Kasumi-1 (cell line): Measurements from ENCODE around the gene CEP44.
"Not testable (repeated sequence)": the region's sequence is repeated elsewhere in the genome, so short reads cannot be mapped to it uniquely, and the experiment has no call there.

Experiments
- DNase-seq, 2 experiments: peaks; one replicate each; lab custom pipeline; 2025; lab: John Stamatoyannopoulos, UW

The CEP44 gene

GRCh38 chr4:174279433-174280155 lies 4.1 kb upstream of the CEP44 start:
- DNase-seq, result no peak

GRCh38 chr4:174281182-174281737 lies 2.5 kb upstream of the CEP44 start:
- DNase-seq, result no peak

- DNase-seq, result no peak
These were observed 1.8 kb upstream of the CEP44 start for GRCh38 chr4:174281901-174282300.

- peak; percentile 97 to 98 for DNase-seq
These were observed 740 bp upstream of the CEP44 start for GRCh38 chr4:174282836-174283506.

GRCh38 chr4:174284487-174284886 lies 776 bp downstream of the CEP44 start:
- peak in 1 of 2 experiments; percentile 30 for DNase-seq

GRCh38 chr4:174286870-174287269 lies 3.2 kb downstream of the CEP44 start:
- no peak for DNase-seq

GRCh38 chr4:174292473-174292872 lies 8.8 kb downstream of the CEP44 start:
- no peak for DNase-seq

GRCh38 chr4:174294641-174295040 lies 10.9 kb downstream of the CEP44 start:
- not testable (repeated sequence) for DNase-seq

- DNase-seq, result not testable (repeated sequence)
These were observed 11.4 kb downstream of the CEP44 start for GRCh38 chr4:174295142-174295541.

- no peak for DNase-seq
These were observed 20.0 kb downstream of the CEP44 start for GRCh38 chr4:174303687-174304086.

GRCh38 chr4:174304664-174305063 lies 21.0 kb downstream of the CEP44 start:
- no peak for DNase-seq

- no peak for DNase-seq
These were observed 22.2 kb downstream of the CEP44 start for GRCh38 chr4:174305961-174306360.

GRCh38 chr4:174307694-174308093 lies 24.0 kb downstream of the CEP44 start:
- DNase-seq, result no peak

- no peak for DNase-seq
These were observed 29.3 kb downstream of the CEP44 start for GRCh38 chr4:174312993-174313392.

GRCh38 chr4:174314274-174314673 lies 30.6 kb downstream of the CEP44 start:
- DNase-seq, result no peak

- DNase-seq, result peak in 1 of 2 experiments; percentile 14
These were observed 31.1 kb downstream of the CEP44 start for GRCh38 chr4:174314770-174315169.

- DNase-seq, result no peak
These were observed 32.8 kb downstream of the CEP44 start for GRCh38 chr4:174316546-174316945.

GRCh38 chr4:174316954-174317353 lies 33.2 kb downstream of the CEP44 start:
- DNase-seq, result no peak

GRCh38 chr4:174317531-174317930 lies 33.8 kb downstream of the CEP44 start:
- DNase-seq, result no peak

GRCh38 chr4:174318829-174319764 lies 35.4 kb downstream of the CEP44 start:
- DNase-seq, result peak; percentile 42 to 57

GRCh38 chr4:174320494-174321199 lies 36.9 kb downstream of the CEP44 start:
- no peak for DNase-seq
